Ishikawa (cell line): ENCODE data around the gene PCSK2.

ENCODE experiments used
- CREB1 ChIP-seq: IDR thresholded peaks from 2 replicates; pipeline ENCODE4 v1.6.1; 2012; ENCODE audit warnings: low read depth
- EGR1 ChIP-seq: IDR thresholded peaks from 2 replicates; pipeline ENCODE4 v1.6.1; 2012
- EP300 ChIP-seq: IDR thresholded peaks from 2 replicates; pipeline ENCODE4 v1.6.1; 2012; ENCODE audit warnings: borderline replicate concordance
- FOXM1 ChIP-seq: IDR thresholded peaks from 2 replicates; pipeline ENCODE4 v1.6.1; 2012; ENCODE audit warnings: low read depth, borderline replicate concordance
- RAD21 ChIP-seq: IDR thresholded peaks from 2 replicates; pipeline ENCODE4 v1.6.1; 2012; ENCODE audit warnings: low read depth
- TAF1 ChIP-seq: IDR thresholded peaks from 2 replicates; pipeline ENCODE4 v1.6.1; 2012; ENCODE audit warnings: low read depth, mild to moderate bottlenecking
- TCF12 ChIP-seq: IDR thresholded peaks from 2 replicates; pipeline ENCODE4 v1.6.1; 2012; ENCODE audit warnings: low read depth
- TEAD4 ChIP-seq: IDR thresholded peaks from 2 replicates; pipeline ENCODE4 v1.6.1; 2012
- YY1 ChIP-seq: IDR thresholded peaks from 2 replicates; pipeline ENCODE4 v1.6.1; 2012; ENCODE audit warnings: low read depth

- TF ChIP-seq EP300, result no peak
- TF ChIP-seq TAF1, result no peak
- no peak for TF ChIP-seq RAD21
- no peak for TF ChIP-seq YY1
- no peak for TF ChIP-seq EGR1
- no peak for TF ChIP-seq FOXM1
- no peak for TF ChIP-seq CREB1
- no peak for TF ChIP-seq TEAD4
- no peak for TF ChIP-seq TCF12
These were observed 253.9 kb downstream of the PCSK2 start for GRCh38 chr20:17480696-17481095.
